Fibroblast of pulmonary artery (primary cell): ENCODE data around the gene AWAT2.

Source experiments
- DNase-seq: peaks from one replicate; pipeline ENCODE4 v3.0.0-alpha.2; 2010; ENCODE audit warnings: low read depth
- H3K4me3 ChIP-seq: replicated peaks from 2 replicates; pipeline ENCODE4 v1.5.1; 2011; ENCODE audit warnings: low read depth, mild to moderate bottlenecking, control low read depth, low read length, moderate library complexity
- CTCF ChIP-seq: IDR thresholded peaks from 2 replicates; pipeline ENCODE4 v1.5.1; 2011; ENCODE audit warnings: mild to moderate bottlenecking, control low read depth, low read length, inconsistent platforms; ENCODE audit errors: missing control alignments

AWAT2 gene

GRCh38 chrX:70022616-70023015 lies 27.1 kb downstream of the AWAT2 start:
- TF ChIP-seq CTCF = no peak
- no peak overlapping the region for H3K4me3 ChIP-seq
- DNase-seq = no peak

- no peak for DNase-seq
- TF ChIP-seq CTCF = no peak
- H3K4me3 ChIP-seq = no peak overlapping the region
Observed at GRCh38 chrX:70016513-70016912, 33.2 kb downstream of the AWAT2 start.

GRCh38 chrX:70013466-70014381 lies 36.0 kb downstream of the AWAT2 start:
- no peak for TF ChIP-seq CTCF
- H3K4me3 ChIP-seq = no peak overlapping the region
- DNase-seq = peak; percentile 58

- no peak for TF ChIP-seq CTCF
- no peak overlapping the region for H3K4me3 ChIP-seq
- DNase-seq = no peak
Observed at GRCh38 chrX:70012756-70013155, 37.0 kb downstream of the AWAT2 start.

- no peak overlapping the region for H3K4me3 ChIP-seq
- no peak for TF ChIP-seq CTCF
- no peak for DNase-seq
Observed at GRCh38 chrX:70009970-70010369, 39.8 kb downstream of the AWAT2 start.

GRCh38 chrX:70009049-70009448 lies 40.7 kb downstream of the AWAT2 start:
- no peak for DNase-seq
- TF ChIP-seq CTCF = no peak
- H3K4me3 ChIP-seq = no peak overlapping the region

- DNase-seq = peak; percentile 52
- H3K4me3 ChIP-seq = no peak overlapping the region
- no peak for TF ChIP-seq CTCF
Observed at GRCh38 chrX:70007946-70008345, 41.8 kb downstream of the AWAT2 start.
